GM12891 (cell line): ENCODE results near the gene SAMD10.
A peak's percentile ranks its signal among the peaks of the same experiment; 100 is the strongest.
"Not testable (repeated sequence)": the region's sequence is repeated elsewhere in the genome, so short reads cannot be mapped to it uniquely, and the experiment has no call there.

ENCODE experiments used
- DNase-seq: peaks from one replicate; pipeline ENCODE4 v3.0.0; 2011; ENCODE audit warnings: low spot score; ENCODE audit not compliant: insufficient read length
- FAIRE-seq: peaks from 2 replicates; lab custom pipeline; 2011; peaks lifted over from hg19 to GRCh38; lab: Jason Lieb, UNC
- PAX5 ChIP-seq: IDR thresholded peaks from 2 replicates; pipeline ENCODE4 v1.6.1; 2011; ENCODE audit warnings: low read length, moderate library complexity, mild to moderate bottlenecking; ENCODE audit not compliant: insufficient read depth, severe bottlenecking
- POLR2A ChIP-seq: IDR thresholded peaks from 2 replicates; pipeline ENCODE4 v1.6.1; 2011; ENCODE audit warnings: low read depth, low read length, control low read depth
- POLR2AphosphoS5 ChIP-seq: IDR thresholded peaks from 2 replicates; pipeline ENCODE4 v1.6.1; 2011; ENCODE audit warnings: low read depth, low read length, control low read depth
- POU2F2 ChIP-seq: IDR thresholded peaks from 2 replicates; pipeline ENCODE4 v1.6.1; 2011; ENCODE audit warnings: low read depth, mild to moderate bottlenecking, control low read depth, low read length, moderate library complexity
- SPI1 ChIP-seq: IDR thresholded peaks from 2 replicates; pipeline ENCODE4 v1.6.1; 2011; ENCODE audit warnings: low read depth, low read length, control low read depth
- TAF1 ChIP-seq: IDR thresholded peaks from 2 replicates; pipeline ENCODE4 v1.6.1; 2011; ENCODE audit warnings: low read depth, low read length, control low read depth

SAMD10 gene

DNA sequence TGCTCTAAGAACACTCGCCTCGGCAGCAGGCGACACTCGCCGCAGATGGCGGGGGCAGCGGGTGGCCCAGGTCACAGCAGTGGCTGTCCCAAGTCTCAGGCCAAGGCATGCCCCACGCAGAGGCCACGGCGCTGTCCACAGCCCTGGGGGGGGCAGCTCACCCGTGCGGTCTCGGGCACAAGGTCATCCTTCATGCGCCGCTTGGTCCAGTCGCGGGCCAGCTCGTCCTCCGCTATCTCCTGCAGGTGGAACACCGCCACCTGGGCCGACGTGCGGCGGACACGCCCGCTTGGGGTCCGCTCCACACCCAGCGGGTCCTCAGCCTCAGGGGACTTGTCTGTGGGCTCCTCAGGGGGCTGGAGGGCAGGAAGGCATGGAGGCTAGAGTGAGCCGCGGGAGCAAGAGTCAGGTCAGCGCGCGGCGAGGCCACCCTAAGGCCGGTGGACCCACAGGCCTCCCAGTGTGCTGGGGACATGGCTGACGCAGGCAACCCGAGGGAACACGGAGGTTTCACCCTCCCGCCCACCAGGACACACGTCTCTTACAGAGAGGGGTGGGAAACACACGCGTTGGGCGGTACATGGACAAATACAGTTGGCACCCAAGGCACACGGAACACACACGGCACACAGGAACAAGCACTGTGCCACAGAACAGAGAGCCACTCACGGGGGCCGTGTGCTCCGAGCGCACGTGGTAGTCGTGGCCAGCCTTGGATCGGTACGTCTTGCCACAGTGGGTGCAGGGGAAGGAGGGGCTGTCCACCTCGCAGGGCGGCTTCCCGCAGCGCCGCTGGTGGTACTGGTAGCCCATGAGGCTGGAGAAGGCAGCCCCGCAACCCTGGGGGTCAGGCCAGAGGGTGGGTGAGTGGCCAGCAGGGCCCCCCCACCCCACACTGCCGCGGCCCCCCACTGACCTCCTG is 16.8 kb downstream of the SAMD10 start:
- no peak for DNase-seq
- FAIRE-seq, result no peak
- TF ChIP-seq POLR2AphosphoS5, result no peak
- TF ChIP-seq TAF1, result no peak
- TF ChIP-seq POLR2A, result no peak
- TF ChIP-seq PAX5, result no peak
- TF ChIP-seq SPI1, result no peak
- no peak for TF ChIP-seq POU2F2

DNA sequence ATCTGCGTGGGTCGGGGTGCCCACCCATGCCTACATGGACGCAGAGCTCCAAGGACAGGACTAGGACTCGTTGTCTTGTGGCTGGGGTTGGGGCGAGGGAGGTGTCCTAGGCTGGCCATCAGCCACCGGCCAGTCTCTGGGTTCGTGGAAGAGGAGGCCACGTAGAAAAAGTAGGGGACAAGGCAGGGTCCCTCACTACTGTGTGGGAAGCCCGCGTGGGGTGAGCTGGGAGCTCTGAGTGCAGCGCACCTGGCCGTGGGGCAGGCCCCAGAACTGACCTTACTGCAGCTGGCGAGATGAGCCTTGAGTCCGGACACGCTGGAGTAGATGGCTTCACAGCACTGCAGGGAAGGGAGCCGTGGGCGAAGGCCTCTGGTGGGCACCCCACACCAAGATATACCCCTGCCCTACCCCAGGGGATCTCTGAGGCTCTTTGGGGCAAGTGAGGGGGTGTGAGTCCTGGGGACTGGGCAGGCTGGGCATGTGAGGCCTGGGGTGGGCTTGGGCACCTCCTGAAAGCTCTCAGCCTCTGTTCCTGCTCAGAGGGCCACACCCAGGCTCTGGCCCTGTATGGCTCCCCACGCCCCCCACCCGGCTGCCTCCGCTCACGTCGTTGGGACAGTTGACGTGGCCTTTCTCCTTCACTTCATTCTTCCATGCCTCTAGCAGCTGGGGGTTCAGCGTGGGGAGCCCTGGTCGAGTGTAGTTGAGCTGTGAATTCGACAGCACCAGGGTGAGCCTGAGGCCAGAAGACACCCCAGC is 17.6 kb downstream of the SAMD10 start:
- no peak for FAIRE-seq

DNA sequence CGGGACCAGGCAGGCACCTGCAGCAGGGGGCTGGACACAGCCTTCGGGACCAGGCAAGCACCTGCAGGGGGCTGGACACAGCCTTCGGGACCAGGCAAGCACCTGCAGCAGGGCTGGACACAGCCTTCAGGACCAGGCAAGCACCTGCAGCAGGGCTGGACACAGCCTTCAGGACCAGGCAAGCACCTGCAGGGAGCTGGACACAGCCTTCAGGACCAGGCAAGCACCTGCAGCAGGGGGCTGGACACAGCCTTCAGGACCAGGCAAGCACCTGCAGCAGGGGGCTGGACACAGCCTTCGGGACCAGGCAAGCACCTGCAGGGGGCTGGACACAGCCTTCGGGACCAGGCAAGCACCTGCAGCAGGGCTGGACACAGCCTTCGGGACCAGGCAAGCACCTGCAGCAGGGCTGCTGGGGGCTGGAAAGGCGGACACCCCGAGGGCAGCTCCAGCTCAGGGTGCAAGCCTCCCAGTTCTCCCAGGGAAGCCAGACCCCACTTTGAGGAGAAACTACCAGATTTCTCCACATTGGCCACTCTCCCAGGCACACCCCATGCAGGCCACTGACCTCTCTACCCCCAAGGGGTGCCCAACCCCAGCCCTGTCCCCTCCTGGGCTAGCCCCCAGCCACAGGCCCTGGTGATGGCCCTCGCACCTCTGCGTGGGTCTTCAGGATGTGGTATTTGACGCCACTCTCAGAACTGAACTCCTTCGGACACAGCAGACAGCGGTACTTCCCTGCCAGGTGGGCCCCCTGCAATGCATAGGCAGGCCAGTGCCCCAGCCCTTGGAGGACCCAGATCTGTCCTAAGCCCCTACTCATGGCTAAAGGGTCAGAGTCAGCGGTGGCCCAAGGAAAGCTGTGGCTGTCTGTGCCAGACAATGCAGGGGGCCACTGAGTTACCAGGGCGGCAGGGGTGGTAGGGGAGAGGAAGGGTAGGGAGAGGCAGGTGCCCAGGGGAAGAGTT is 18.5 kb downstream of the SAMD10 start:
- DNase-seq, FAIRE-seq: not testable (repeated sequence)

More for the DNA sequence above, 17.6 kb downstream of the SAMD10 start:
- no peak for DNase-seq
- TF ChIP-seq POLR2A, result no peak

DNA sequence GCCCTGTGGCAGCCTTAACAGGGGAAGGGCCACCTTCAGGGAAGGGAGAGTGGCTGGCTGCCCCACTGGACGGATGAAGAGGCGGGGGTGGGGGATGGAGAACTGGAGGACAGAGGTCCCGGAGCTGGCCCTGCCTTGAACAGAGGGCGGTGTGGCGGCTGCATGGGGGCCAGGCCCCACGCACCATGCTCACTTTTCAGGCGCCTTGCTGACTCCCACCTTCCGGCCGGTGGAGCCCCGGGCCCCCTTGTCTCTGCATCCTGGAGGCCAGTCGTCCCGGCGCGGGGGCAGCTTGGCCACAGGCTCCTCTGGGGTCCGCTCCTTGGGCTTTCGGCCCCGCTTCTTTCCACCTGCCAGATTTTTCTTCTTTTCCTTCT is 19.8 kb downstream of the SAMD10 start:
- no peak for DNase-seq
- no peak for FAIRE-seq
- no peak for TF ChIP-seq TAF1
- no peak for TF ChIP-seq POLR2A
- TF ChIP-seq POU2F2, result no peak
- no peak for TF ChIP-seq PAX5
- TF ChIP-seq SPI1, result no peak
- no peak for TF ChIP-seq POLR2AphosphoS5

DNA sequence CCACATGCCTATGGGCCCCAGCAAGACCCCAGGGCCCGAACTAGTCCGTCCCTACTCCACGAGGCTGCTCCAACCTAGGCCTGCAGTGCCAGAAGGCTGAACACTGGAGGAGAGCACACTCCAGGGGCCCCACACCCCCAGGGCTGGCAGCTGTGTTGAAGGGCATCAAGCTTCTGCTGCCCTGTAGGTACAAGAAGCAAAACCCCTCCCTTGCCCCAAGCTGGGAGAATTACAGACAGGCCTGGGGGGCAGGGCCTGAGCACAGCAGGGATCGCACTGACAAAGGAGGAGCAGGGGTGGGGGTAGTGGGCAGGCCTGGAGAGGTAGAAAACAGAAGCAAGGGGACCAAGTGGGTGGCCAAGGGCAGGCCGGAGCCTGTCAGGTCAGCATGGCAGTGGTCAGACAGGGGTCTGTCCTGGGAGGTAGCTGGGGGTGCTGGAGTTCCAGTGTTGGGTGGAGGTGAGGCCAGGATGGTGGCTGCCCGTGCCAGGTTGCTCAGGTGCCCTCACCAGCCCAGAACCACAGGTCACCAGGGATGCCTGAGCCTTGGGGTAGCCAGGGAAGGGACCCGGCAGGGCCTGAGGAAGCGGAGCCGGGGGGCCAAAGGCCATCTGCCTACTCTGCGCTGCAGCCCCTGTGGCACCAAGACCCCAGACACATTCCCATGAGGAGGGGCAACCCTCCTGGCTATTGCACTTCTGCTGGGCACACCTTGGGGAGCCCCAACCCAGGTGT is 20.3 kb downstream of the SAMD10 start:
- TF ChIP-seq PAX5 (no peak), POU2F2 (no peak), SPI1 (no peak), POLR2AphosphoS5 (no peak), POLR2A (no peak), TAF1 (no peak)
- FAIRE-seq (no peak), DNase-seq (no peak)

DNA sequence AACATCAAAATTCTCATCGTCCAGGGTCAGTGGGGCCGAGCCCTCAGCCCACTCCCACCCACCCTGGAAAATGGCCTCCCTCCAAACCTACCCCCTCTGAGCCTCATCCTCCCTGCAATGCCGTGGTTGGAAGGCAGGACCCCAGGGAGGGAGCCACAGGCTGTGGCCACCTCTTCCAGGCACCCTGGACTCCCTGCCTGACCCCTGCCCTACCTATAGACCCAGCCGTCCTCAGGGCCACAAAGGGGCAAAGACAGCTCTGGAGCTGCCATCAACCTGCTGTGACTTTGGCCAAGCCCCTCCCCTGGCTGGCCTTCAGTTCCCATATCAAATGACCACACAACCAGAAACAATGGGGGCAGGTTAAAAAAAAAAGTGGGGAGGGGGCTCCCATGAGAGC is 21.0 kb downstream of the SAMD10 start:
- DNase-seq, result no peak
- no peak for TF ChIP-seq PAX5
- no peak for TF ChIP-seq POLR2A
- TF ChIP-seq POLR2AphosphoS5, result no peak
- TF ChIP-seq POU2F2, result no peak
- no peak for TF ChIP-seq TAF1
- no peak for TF ChIP-seq SPI1
- FAIRE-seq, result no peak

DNA sequence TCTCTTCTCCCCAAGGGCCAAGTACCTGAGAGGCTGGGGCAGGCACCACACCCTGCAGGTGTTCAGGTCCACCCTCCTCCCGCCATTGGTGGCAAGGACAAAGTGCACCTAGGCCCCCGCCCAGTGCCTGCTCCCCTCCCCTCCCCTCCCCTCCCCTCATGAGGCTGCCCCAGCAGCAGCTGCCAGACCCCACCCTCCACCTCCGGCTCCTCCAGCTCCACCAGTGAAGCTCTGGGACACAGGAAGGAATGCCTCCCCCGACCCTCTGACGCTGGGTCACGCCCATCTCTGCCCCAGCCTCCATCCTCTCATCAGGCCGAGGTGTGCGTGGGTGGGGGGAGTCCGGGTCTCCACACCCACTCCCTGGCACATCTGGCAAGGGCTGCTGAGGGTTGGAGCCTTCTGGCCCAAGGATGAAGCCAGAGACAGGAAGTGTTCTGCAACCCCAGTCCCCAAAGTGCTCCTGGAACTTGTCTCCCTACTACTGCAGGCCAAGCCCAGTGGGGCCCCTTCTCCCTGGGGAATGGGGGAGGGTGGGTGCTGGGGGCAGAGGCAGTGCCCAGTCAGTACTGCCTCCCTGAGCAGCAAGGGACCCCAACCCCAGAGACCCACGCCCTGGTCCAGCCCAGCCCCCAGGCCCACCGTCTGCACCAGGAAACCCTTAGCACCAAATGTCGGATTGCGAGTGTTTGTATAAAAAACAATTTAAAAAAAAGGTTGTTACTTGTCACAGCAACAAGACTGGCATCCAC is 21.6 kb downstream of the SAMD10 start:
- no peak for TF ChIP-seq SPI1
- TF ChIP-seq PAX5, result no peak
- FAIRE-seq (no peak), DNase-seq (no peak)

DNA sequence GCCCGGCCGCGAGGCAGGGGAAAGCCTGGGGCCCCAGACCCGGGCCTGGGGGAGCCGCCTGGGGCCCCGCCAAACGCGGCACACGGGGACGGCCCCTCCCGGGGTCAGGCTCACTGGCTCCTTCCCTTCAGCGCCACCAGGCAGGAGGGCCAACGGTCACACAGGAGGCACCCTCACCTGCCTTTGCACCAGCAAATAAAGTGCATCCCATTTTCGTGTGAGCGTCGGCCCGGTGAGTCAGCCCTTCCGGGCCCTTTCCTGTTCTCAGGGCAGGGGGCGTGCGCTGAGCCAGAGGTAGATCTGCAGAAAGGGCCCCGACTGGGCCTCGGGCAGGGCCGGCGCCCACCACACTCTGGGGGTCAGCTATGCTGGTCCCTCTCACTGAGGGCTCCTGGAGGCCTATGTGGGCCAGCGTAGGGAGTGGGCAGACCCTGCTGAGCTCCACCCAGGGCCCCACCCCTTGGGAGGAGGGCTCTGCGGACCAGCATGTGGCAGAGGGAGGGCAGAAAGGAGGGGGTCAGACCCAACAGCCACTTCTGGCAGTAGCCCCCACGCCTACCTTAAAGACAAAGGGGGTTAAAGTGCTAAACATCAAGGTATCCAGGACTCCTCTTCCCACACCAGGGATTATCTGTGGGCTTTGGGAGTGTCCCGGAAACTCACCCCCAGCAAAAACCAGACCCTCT is 22.3 kb downstream of the SAMD10 start:
- TF ChIP-seq PAX5, result no peak
- peak; percentile 32 for TF ChIP-seq POLR2AphosphoS5
- DNase-seq (peak; percentile 74), FAIRE-seq (no peak)

DNA sequence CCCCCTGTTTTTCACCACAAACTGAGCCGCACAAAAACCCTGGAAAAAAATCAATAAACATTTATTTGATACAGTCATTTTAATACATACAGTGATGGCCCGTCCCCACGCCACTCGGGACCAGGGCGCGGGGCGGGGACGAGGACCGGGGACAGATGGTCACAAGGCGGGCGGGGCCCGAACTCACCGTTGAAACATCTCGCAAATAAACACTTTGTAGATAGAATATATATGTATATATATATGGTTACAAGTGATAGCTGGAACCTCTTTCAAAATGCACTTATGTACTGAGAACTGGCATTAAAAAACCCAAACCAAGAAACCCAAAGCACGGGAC is 22.8 kb downstream of the SAMD10 start:
- no peak for DNase-seq
- FAIRE-seq, result no peak
- TF ChIP-seq POU2F2 (no peak), TAF1 (no peak), PAX5 (no peak), POLR2AphosphoS5 (no peak), POLR2A (no peak), SPI1 (no peak)
